SK-N-SH (cell line): ENCODE measurements around the gene ABHD10. TPM values are rescaled to one million over a fixed set of nuclear protein-coding genes. Genes with fewer than 3 reads are reported as not detected.
A peak's percentile ranks its signal among the peaks of the same experiment; 100 is the strongest.

Experiments
- CTCF ChIA-PET: fragments of 300-600, 350-600 bp; formaldehyde crosslinking; extraction: SDS; loops from one replicate; lab custom pipeline; 2021; lab: Yijun Ruan, JAX
- POLR2A ChIA-PET: fragments of 350-600 bp; sonication (Branson Sonifier 250); formaldehyde crosslinking; extraction: SDS; loops from one replicate; lab custom pipeline; 2020; ENCODE audit warnings: antibody characterized with exemption, inconsistent platforms; lab: Yijun Ruan, JAX
- DNase-seq: peaks from one replicate; pipeline ENCODE4 v3.0.0; 2012
- H2AFZ ChIP-seq: fragments of 200-600 bp; sonication (generic); 2 replicates; pipeline ENCODE4 v1.8.1; 2016; ENCODE audit warnings: antibody characterized with exemption, mild to moderate bottlenecking, low read depth
- H3F3A ChIP-seq: fragments of 200-600 bp; sonication (generic); replicated peaks from 2 replicates; pipeline ENCODE3; 2016; ENCODE audit warnings: antibody characterized with exemption, mild to moderate bottlenecking; ENCODE audit not compliant: insufficient read depth
- H3K27ac ChIP-seq, 2 experiments: fragments of 200-500 bp in 1 of 2; fragments of 200-600 bp in 1 of 2; sonication (Bioruptor generic) in 1 of 2; sonication (generic), shearing (Covaris generic) in 1 of 2; 2 replicates each; pipeline versions ENCODE4 v1.5.1 to v1.6.1; 2014 to 2016; ENCODE audit warnings: low read depth in 2 of 2, inconsistent platforms in 1 of 2, low read length in 1 of 2, mild to moderate bottlenecking in 1 of 2, mixed read lengths in 1 of 2
- H3K27me3 ChIP-seq: fragments of 200-600 bp; sonication (generic), shearing (Covaris generic); 2 replicates; pipeline ENCODE4 v1.6.1; 2016; ENCODE audit warnings: mixed run types; ENCODE audit not compliant: insufficient read depth
- H3K36me3 ChIP-seq, 2 experiments: fragments of 200-500 bp in 1 of 2; fragments of 200-600 bp in 1 of 2; sonication (Bioruptor generic) in 1 of 2; sonication (generic) in 1 of 2; replicated peaks in 1 of 2; 2 replicates each; pipeline versions ENCODE3 to v1.5.1; 2014 to 2016; ENCODE audit warnings: low read length in 1 of 2, mild to moderate bottlenecking in 1 of 2; ENCODE audit not compliant: insufficient read depth in 2 of 2, control insufficient read depth in 1 of 2
- H3K4me1 ChIP-seq, 2 experiments: fragments of 200-500 bp in 1 of 2; fragments of 200-600 bp in 1 of 2; sonication (Bioruptor generic) in 1 of 2; sonication (generic), shearing (Covaris generic) in 1 of 2; 2 replicates each; pipeline versions ENCODE4 v1.5.1 to v1.6.1; 2014 to 2016; ENCODE audit warnings: low read depth in 1 of 2, low read length in 1 of 2, mixed run types in 1 of 2; ENCODE audit not compliant: insufficient read depth in 2 of 2, control insufficient read depth in 1 of 2
- H3K4me2 ChIP-seq: fragments of 200-600 bp; sonication (generic), shearing (Covaris generic); 2 replicates; pipeline ENCODE4 v1.6.1; 2017; ENCODE audit warnings: mixed run types
- H3K4me3 ChIP-seq, 2 experiments: fragments of 200-500 bp in 1 of 2; fragments of 200-600 bp in 1 of 2; sonication (Bioruptor generic) in 1 of 2; sonication (generic), shearing (Covaris generic) in 1 of 2; 2 replicates each; pipeline versions ENCODE4 v1.5.1 to v1.8.1; 2014 to 2016; ENCODE audit warnings: low read depth in 2 of 2, inconsistent platforms in 1 of 2, low read length in 1 of 2, mild to moderate bottlenecking in 1 of 2, mixed read lengths in 1 of 2, moderate library complexity in 1 of 2
- H3K79me2 ChIP-seq: fragments of 200-600 bp; sonication (generic); 2 replicates; pipeline ENCODE4 v1.8.1; 2017; ENCODE audit warnings: mild to moderate bottlenecking; ENCODE audit not compliant: insufficient read depth
- H3K9ac ChIP-seq: fragments of 200-600 bp; sonication (generic); 2 replicates; pipeline ENCODE4 v1.6.1; 2017; ENCODE audit warnings: mixed run types
- H3K9me2 ChIP-seq: fragments of 200-600 bp; sonication (generic); 2 replicates; pipeline ENCODE4 v1.6.1; 2017; ENCODE audit warnings: mixed run types
- H3K9me3 ChIP-seq: fragments of 200-600 bp; sonication (generic); 2 replicates; pipeline ENCODE4 v1.6.1; 2017; ENCODE audit warnings: mixed run types, mild to moderate bottlenecking, moderate library complexity
- H4K20me1 ChIP-seq: fragments of 200-600 bp; sonication (generic); 2 replicates; pipeline ENCODE4 v1.6.1; 2017; ENCODE audit warnings: mild to moderate bottlenecking, mixed run types; ENCODE audit not compliant: insufficient read depth
- ELF1 ChIP-seq: IDR thresholded peaks from 2 replicates; pipeline ENCODE4 v1.4.0; 2012
- EP300 ChIP-seq, 2 experiments: IDR thresholded peaks; 2 replicates each; pipeline versions ENCODE4 v1.4.0 to v1.6.1; 2012; ENCODE audit warnings: borderline replicate concordance in 1 of 2, low read depth in 1 of 2, low read length in 1 of 2
- EZH2phosphoT487 ChIP-seq: fragments of 200-600 bp; sonication (generic); IDR thresholded peaks from 2 replicates; pipeline ENCODE4 v1.6.1; 2017; ENCODE audit warnings: low read depth, mixed run types, mild to moderate bottlenecking, antibody characterized with exemption, moderate library complexity, borderline replicate concordance
- MEF2A ChIP-seq: IDR thresholded peaks from 2 replicates; pipeline ENCODE4 v1.4.0; 2012; ENCODE audit warnings: low read depth, borderline replicate concordance
- NRF1 ChIP-seq: IDR thresholded peaks from 2 replicates; pipeline ENCODE4 v1.6.1; 2012; ENCODE audit warnings: low read depth, mild to moderate bottlenecking, low read length
- POLR2AphosphoS5 ChIP-seq: IDR thresholded peaks from 2 replicates; pipeline ENCODE4 v1.6.1; 2012; ENCODE audit warnings: low read depth, low read length
- RAD21 ChIP-seq: IDR thresholded peaks from 2 replicates; pipeline ENCODE4 v1.6.1; 2012; ENCODE audit warnings: mild to moderate bottlenecking, low read length
- RCOR1 ChIP-seq: fragments of 150-350 bp; IDR thresholded peaks from 2 replicates; pipeline ENCODE4 v1.6.1; 2017; ENCODE audit warnings: antibody characterized with exemption, low read length
- RXRA ChIP-seq: IDR thresholded peaks from 2 replicates; pipeline ENCODE4 v1.4.0; 2012; ENCODE audit warnings: low read depth, mild to moderate bottlenecking, borderline replicate concordance
- SIN3A ChIP-seq: IDR thresholded peaks from 2 replicates; pipeline ENCODE4 v1.6.1; 2012; ENCODE audit warnings: low read depth, mild to moderate bottlenecking, low read length, moderate library complexity, borderline replicate concordance
- TAF1 ChIP-seq: IDR thresholded peaks from 2 replicates; pipeline ENCODE4 v1.6.1; 2012; ENCODE audit warnings: low read depth, mild to moderate bottlenecking, low read length, moderate library complexity, borderline replicate concordance
- YY1 ChIP-seq: IDR thresholded peaks from 2 replicates; pipeline ENCODE4 v1.4.0; 2012; ENCODE audit warnings: low read depth, mild to moderate bottlenecking
- WGBS: methylation state at CpG from one replicate; pipeline ENCODE4 v1.1.6; 2017; ENCODE audit warnings: low lambda C conversion rate; 5-methylcytosine and 5-hydroxymethylcytosine counted together
- polyA plus RNA-seq, 3 experiments: library from polyadenylated mRNA; depleted of rRNA; stranded (reverse); fragments of >200 nt; gene quantifications; 2 replicates each; pipeline ENCODE4 v1.2.3, GENCODE V29; 2012
- TF ChIP-seq, protein P1 (sequence below): fragments of 150-350 bp; IDR thresholded peaks from 2 replicates; pipeline ENCODE4 v1.6.1; 2017; ENCODE audit warnings: antibody characterized with exemption, low read length, low read depth, borderline replicate concordance
- TF ChIP-seq, protein P2 (sequence below): IDR thresholded peaks from 2 replicates; pipeline ENCODE4 v1.4.0; 2012; ENCODE audit warnings: low read depth, borderline replicate concordance
- TF ChIP-seq, protein P3 (sequence below): IDR thresholded peaks from 2 replicates; pipeline ENCODE4 v1.6.1; 2012; ENCODE audit warnings: mild to moderate bottlenecking, low read depth, low read length, moderate library complexity
- TF ChIP-seq, protein P4 (sequence below): IDR thresholded peaks from 2 replicates; pipeline ENCODE4 v1.4.0; 2012; ENCODE audit warnings: low read depth

Gene ABHD10
- polyA plus RNA-seq, 1 of the 3 experiments (the other 2 are of a cell fraction), result 14.8 TPM

DNA sequence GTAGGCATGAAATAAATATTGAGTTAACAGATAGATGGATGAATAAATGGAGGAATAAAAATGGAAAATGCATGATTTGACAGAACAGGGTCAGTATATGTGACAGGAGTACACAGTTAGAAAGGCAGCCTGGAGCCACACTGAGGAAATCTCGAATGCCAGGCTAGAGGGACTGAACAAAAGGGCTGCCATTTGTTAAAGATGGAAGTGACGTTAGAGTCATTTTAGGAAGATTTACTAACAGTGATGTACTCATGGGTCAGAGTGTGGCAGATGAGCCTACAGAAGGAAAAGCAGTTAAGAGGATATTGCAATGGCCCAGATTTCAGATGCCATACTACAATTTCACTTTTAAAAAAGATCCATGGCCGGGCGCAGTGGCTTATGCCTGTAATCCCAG lies 48.3 kb downstream of the ABHD10 start:
- no peaks in the 10 kb centered on the region for H3K27me3 ChIP-seq
- no peaks in the 10 kb centered on the region for H3K9me3 ChIP-seq
- ChIA-PET CTCF (interaction anchor here (1.5 to 4.0 kb wide), 2 partner anchors 14 to 17 kb away, joined by 8 to 16 read pairs; no protein-coding TSS in a partner anchor), POLR2A (no interaction called here)
- no peak overlapping the region for H3K27ac ChIP-seq
- no peaks in the 10 kb centered on the region for H4K20me1 ChIP-seq
- no peaks in the 10 kb centered on the region; a peak in 1 of 4 replicates for H3K4me1 ChIP-seq
- no peaks in the 10 kb centered on the region for H3K9me2 ChIP-seq
- no peaks in the 10 kb centered on the region for H3K79me2 ChIP-seq
- H3K9ac ChIP-seq, result no peak overlapping the region
- no peaks in the 10 kb centered on the region for H3K36me3 ChIP-seq
- WGBS, result 84% methylated on average over 4 of the region's 4 CpGs
- no peak for TF ChIP-seq TAF1
- TF ChIP-seq YY1, result no peak
- no peak for TF ChIP-seq RCOR1
- TF ChIP-seq SIN3A, result no peak
- no peak for TF ChIP-seq RXRA
- no peak for TF ChIP-seq EP300 (IDR thresholded peaks at IDR 0.05; ENCODE audit: borderline replicate concordance in 1 of 2, low read depth in 1 of 2, low read length in 1 of 2)
- TF ChIP-seq EZH2phosphoT487, result no peak
- H3K4me3 ChIP-seq, result no peak overlapping the region
- H3F3A ChIP-seq, result no peaks in the 10 kb centered on the region
- no peak overlapping the region for H2AFZ ChIP-seq
- no peak overlapping the region for H3K4me2 ChIP-seq
- DNase-seq, result no peak

DNA sequence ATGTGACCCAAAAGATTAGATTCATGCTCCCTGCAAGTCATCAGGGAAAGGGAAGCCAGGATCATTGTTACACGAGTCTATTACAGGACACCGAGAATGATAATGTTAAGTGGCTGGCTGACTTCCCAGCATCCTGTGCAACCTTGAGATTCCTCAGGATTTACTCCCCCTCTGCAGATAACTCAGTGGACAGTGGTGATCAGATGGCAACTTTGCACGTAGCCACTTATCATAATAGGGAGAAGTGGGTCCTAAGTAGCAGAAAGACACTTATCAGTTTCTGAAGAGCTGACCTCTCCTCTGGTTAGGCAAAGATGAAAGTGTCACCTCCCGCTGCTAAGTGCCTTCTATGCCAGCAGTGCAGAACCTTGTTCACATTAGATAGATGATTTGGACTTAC lies 49.0 kb downstream of the ABHD10 start:
- CTCF ChIA-PET, result no interaction called here
- H2AFZ ChIP-seq, result no peak overlapping the region
- H3K4me2 ChIP-seq, result no peak overlapping the region
- H3K4me1 ChIP-seq, result no peaks in the 10 kb centered on the region; a peak in 1 of 4 replicates
- no peaks in the 10 kb centered on the region for H3K36me3 ChIP-seq
- 80% methylated on average over 4 of the region's 4 CpGs for WGBS
- H3K4me3 ChIP-seq, result no peak overlapping the region
- no peak overlapping the region for H3K9ac ChIP-seq
- H3K27ac ChIP-seq, result no peak overlapping the region
- H3K9me2 ChIP-seq, result no peaks in the 10 kb centered on the region
- TF ChIP-seq SIN3A (no peak), ELF1 (no peak), TAF1 (no peak)
- no peaks in the 10 kb centered on the region for H3K27me3 ChIP-seq
- DNase-seq, result no peak
- H3K79me2 ChIP-seq, result no peaks in the 10 kb centered on the region
- H4K20me1 ChIP-seq, result no peaks in the 10 kb centered on the region
- H3F3A ChIP-seq, result no peaks in the 10 kb centered on the region
- H3K9me3 ChIP-seq, result no peaks in the 10 kb centered on the region
- POLR2A ChIA-PET, result no interaction called here

DNA sequence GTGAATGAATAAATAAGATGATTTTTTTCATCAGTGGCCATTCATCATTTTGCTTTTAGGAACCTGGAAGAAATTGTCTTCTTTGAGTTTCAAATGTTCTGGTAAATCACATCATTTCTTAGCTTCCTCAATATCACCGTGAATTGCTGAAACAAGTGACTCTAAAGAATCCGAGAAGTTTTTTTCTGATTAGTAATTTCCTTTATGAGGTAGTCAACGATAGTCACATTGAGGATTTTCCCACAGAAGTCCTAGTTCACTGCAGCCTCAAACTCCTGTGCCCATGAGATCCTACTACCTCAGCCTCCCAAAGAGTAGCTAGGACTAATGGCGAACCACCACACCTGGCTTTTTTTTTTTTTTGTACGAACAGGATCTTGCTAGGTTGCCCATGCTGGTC lies 52.1 kb downstream of the ABHD10 start:
- POLR2A ChIA-PET, result no interaction called here
- no peak overlapping the region for H3K4me3 ChIP-seq
- WGBS, result 78% methylated on average over 5 of the region's 5 CpGs
- TF ChIP-seq YY1 (no peak), TAF1 (no peak), NRF1 (no peak), RAD21 (no peak), MEF2A (no peak), RCOR1 (no peak), SIN3A (no peak), EZH2phosphoT487 (no peak), ELF1 (no peak), POLR2AphosphoS5 (no peak)
- TF ChIP-seq, protein P1, sequence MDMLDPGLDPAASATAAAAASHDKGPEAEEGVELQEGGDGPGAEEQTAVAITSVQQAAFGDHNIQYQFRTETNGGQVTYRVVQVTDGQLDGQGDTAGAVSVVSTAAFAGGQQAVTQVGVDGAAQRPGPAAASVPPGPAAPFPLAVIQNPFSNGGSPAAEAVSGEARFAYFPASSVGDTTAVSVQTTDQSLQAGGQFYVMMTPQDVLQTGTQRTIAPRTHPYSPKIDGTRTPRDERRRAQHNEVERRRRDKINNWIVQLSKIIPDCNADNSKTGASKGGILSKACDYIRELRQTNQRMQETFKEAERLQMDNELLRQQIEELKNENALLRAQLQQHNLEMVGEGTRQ, result no peak
- TF ChIP-seq, protein P2, sequence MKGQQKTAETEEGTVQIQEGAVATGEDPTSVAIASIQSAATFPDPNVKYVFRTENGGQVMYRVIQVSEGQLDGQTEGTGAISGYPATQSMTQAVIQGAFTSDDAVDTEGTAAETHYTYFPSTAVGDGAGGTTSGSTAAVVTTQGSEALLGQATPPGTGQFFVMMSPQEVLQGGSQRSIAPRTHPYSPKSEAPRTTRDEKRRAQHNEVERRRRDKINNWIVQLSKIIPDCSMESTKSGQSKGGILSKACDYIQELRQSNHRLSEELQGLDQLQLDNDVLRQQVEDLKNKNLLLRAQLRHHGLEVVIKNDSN, result no peak
- TF ChIP-seq, protein P3, sequence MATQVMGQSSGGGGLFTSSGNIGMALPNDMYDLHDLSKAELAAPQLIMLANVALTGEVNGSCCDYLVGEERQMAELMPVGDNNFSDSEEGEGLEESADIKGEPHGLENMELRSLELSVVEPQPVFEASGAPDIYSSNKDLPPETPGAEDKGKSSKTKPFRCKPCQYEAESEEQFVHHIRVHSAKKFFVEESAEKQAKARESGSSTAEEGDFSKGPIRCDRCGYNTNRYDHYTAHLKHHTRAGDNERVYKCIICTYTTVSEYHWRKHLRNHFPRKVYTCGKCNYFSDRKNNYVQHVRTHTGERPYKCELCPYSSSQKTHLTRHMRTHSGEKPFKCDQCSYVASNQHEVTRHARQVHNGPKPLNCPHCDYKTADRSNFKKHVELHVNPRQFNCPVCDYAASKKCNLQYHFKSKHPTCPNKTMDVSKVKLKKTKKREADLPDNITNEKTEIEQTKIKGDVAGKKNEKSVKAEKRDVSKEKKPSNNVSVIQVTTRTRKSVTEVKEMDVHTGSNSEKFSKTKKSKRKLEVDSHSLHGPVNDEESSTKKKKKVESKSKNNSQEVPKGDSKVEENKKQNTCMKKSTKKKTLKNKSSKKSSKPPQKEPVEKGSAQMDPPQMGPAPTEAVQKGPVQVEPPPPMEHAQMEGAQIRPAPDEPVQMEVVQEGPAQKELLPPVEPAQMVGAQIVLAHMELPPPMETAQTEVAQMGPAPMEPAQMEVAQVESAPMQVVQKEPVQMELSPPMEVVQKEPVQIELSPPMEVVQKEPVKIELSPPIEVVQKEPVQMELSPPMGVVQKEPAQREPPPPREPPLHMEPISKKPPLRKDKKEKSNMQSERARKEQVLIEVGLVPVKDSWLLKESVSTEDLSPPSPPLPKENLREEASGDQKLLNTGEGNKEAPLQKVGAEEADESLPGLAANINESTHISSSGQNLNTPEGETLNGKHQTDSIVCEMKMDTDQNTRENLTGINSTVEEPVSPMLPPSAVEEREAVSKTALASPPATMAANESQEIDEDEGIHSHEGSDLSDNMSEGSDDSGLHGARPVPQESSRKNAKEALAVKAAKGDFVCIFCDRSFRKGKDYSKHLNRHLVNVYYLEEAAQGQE, result no peak
- TF ChIP-seq, protein P4, sequence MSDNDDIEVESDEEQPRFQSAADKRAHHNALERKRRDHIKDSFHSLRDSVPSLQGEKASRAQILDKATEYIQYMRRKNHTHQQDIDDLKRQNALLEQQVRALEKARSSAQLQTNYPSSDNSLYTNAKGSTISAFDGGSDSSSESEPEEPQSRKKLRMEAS, result no peak

More for the DNA sequence above, 52.1 kb downstream of the ABHD10 start:
- H3K4me1 ChIP-seq, result no peaks in the 10 kb centered on the region; a peak in 1 of 4 replicates
- H3K27me3 ChIP-seq, result no peaks in the 10 kb centered on the region
- no peaks in the 10 kb centered on the region for H3K36me3 ChIP-seq
- 0 out of 2 replicates have a peak overlapping the region, but pooled peaks have one; percentile 18 for H2AFZ ChIP-seq
- 0 out of 2 replicates have a peak overlapping the region, but pooled peaks have one; percentile 6 for H3K9ac ChIP-seq
- no peaks in the 10 kb centered on the region for H3K9me2 ChIP-seq
- no peak overlapping the region for H3K4me2 ChIP-seq
- no peak overlapping the region for H3K27ac ChIP-seq
- H3F3A ChIP-seq, result no peaks in the 10 kb centered on the region
- CTCF ChIA-PET, result interaction anchor here (0.6 to 2.3 kb wide), 3 partner anchors 12 to 1102 kb away, joined by 3 to 8 read pairs (median 8); no protein-coding TSS in a partner anchor
- no peaks in the 10 kb centered on the region for H3K79me2 ChIP-seq
- no peaks in the 10 kb centered on the region for H3K9me3 ChIP-seq
- no peak for DNase-seq
- no peaks in the 10 kb centered on the region for H4K20me1 ChIP-seq
